Chondrocyte (in vitro differentiated cells): ENCODE data around the gene SMARCC1. TPM values are rescaled to one million over a fixed set of nuclear protein-coding genes. Genes with fewer than 3 reads are reported as not detected.

Experiments
- DNase-seq: peaks from one replicate; pipeline ENCODE4 v3.0.0; 2021; ENCODE audit warnings: mixed read lengths, low spot score
- H3K27ac Mint-ChIP-seq: one replicate; pipeline ENCODE4 v1.8.0; 2021; ENCODE audit warnings: mild to moderate bottlenecking, moderate library complexity, mixed read lengths; ENCODE audit not compliant: unreplicated experiment
- H3K27me3 Mint-ChIP-seq: 2 replicates; pipeline ENCODE4 v1.8.0; 2021; ENCODE audit warnings: low read depth, mixed read lengths
- H3K36me3 Mint-ChIP-seq: 2 replicates; pipeline ENCODE4 v1.8.0; 2021; ENCODE audit warnings: low read depth, mixed read lengths
- H3K4me1 Mint-ChIP-seq: 2 replicates; pipeline ENCODE4 v1.8.0; 2021; ENCODE audit warnings: low read depth, mild to moderate bottlenecking, mixed read lengths
- H3K4me3 Mint-ChIP-seq: one replicate; pipeline ENCODE4 v1.8.0; 2021; ENCODE audit warnings: mild to moderate bottlenecking, moderate library complexity, mixed read lengths; ENCODE audit not compliant: unreplicated experiment
- H3K9me3 Mint-ChIP-seq: 2 replicates; pipeline ENCODE4 v1.8.0; 2021; ENCODE audit warnings: low read depth, mixed read lengths
- CTCF ChIP-seq: fragments of 200-600 bp; sonication (generic); IDR thresholded peaks from 2 replicates; pipeline ENCODE4 v1.5.0; 2021; ENCODE audit warnings: antibody characterized with exemption, mild to moderate bottlenecking, moderate library complexity
- total RNA-seq: library from RNA; stranded (reverse); gene quantifications from 3 replicates; pipeline ENCODE4 v1.2.1, GENCODE V29; 2021

The SMARCC1 gene
- total RNA-seq, 1 donor from 2014 or later: 83.5 TPM

GRCh38 chr3:47713655-47714054 lies 68.0 kb downstream of the SMARCC1 start:
- H3K27ac Mint-ChIP-seq: no peak overlapping the region
- H3K27me3 Mint-ChIP-seq: no peaks in the 10 kb centered on the region
- peaks cover 19% of the 10 kb centered on the region for H3K4me1 Mint-ChIP-seq
- TF ChIP-seq CTCF: no peak
- peaks cover 26% of the 10 kb centered on the region for H3K36me3 Mint-ChIP-seq
- DNase-seq: no peak
- H3K9me3 Mint-ChIP-seq: no peaks in the 10 kb centered on the region
- no peak overlapping the region for H3K4me3 Mint-ChIP-seq

GRCh38 chr3:47712398-47712797 lies 69.3 kb downstream of the SMARCC1 start:
- no peak overlapping the region for H3K4me3 Mint-ChIP-seq
- H3K36me3 Mint-ChIP-seq: peaks cover 30% of the 10 kb centered on the region
- TF ChIP-seq CTCF: no peak
- peaks cover 19% of the 10 kb centered on the region for H3K4me1 Mint-ChIP-seq
- DNase-seq: no peak
- no peaks in the 10 kb centered on the region for H3K27me3 Mint-ChIP-seq
- H3K9me3 Mint-ChIP-seq: no peaks in the 10 kb centered on the region
- H3K27ac Mint-ChIP-seq: no peak overlapping the region

- peaks cover 14% of the 10 kb centered on the region for H3K4me1 Mint-ChIP-seq
- H3K36me3 Mint-ChIP-seq: peaks cover 35% of the 10 kb centered on the region
- no peak for DNase-seq
- no peak for TF ChIP-seq CTCF
- peak overlapping the region; percentile 52 for H3K27ac Mint-ChIP-seq
- H3K27me3 Mint-ChIP-seq: no peaks in the 10 kb centered on the region
- no peaks in the 10 kb centered on the region for H3K9me3 Mint-ChIP-seq
- H3K4me3 Mint-ChIP-seq: no peak overlapping the region
Measured at GRCh38 chr3:47711596-47711995, 70.1 kb downstream of the SMARCC1 start.

GRCh38 chr3:47705391-47705790 lies 76.3 kb downstream of the SMARCC1 start:
- Mint-ChIP-seq H3K27me3 (no peaks in the 10 kb centered on the region), H3K36me3 (peaks cover 40% of the 10 kb centered on the region), H3K4me3 (no peak overlapping the region), H3K4me1 (peaks cover 6% of the 10 kb centered on the region), H3K9me3 (no peaks in the 10 kb centered on the region), H3K27ac (no peak overlapping the region)
- DNase-seq: no peak
- no peak for TF ChIP-seq CTCF

GRCh38 chr3:47704237-47704612 lies 77.5 kb downstream of the SMARCC1 start:
- no peak for TF ChIP-seq CTCF
- Mint-ChIP-seq H3K4me3 (no peak overlapping the region), H3K4me1 (peaks cover 6% of the 10 kb centered on the region), H3K27ac (no peak overlapping the region), H3K36me3 (peaks cover 39% of the 10 kb centered on the region), H3K9me3 (no peaks in the 10 kb centered on the region), H3K27me3 (no peaks in the 10 kb centered on the region)
- DNase-seq: no peak
